ENCODE data around the gene MCOLN1.

Gene MCOLN1

GRCh38 chr19:7524523-7524922 is 2.1 kb downstream of the MCOLN1 start:
- no peak for TF ChIP-seq CTCF (IDR thresholded peaks at IDR 0.05)
- Histone ChIP-seq H3K4me3 (no peak overlapping the region), H3K27ac (no peak overlapping the region)
- no peak for DNase-seq (ENCODE audit: low spot score)

- no peak overlapping the region for H3K27ac ChIP-seq
- no peak overlapping the region for H3K4me3 ChIP-seq
- TF ChIP-seq CTCF (IDR thresholded peaks at IDR 0.05), result no peak
- DNase-seq (ENCODE audit: low spot score), result no peak
Measured at GRCh38 chr19:7524992-7525739, 2.7 kb downstream of the MCOLN1 start.

GRCh38 chr19:7526059-7526929 is 3.9 kb downstream of the MCOLN1 start:
- no peak for TF ChIP-seq CTCF (IDR thresholded peaks at IDR 0.05)
- DNase-seq (ENCODE audit: low spot score), result peak; percentile 67
- Histone ChIP-seq H3K4me3 (no peak overlapping the region), H3K27ac (no peak overlapping the region)

- Histone ChIP-seq H3K27ac (peak overlapping the region in 1 of 2 donors; percentile 25), H3K4me3 (no peak overlapping the region)
- TF ChIP-seq CTCF (IDR thresholded peaks at IDR 0.05), result no peak
- DNase-seq (ENCODE audit: low spot score), result peak; percentile 74
Measured at GRCh38 chr19:7527516-7528191, 5.2 kb downstream of the MCOLN1 start.

GRCh38 chr19:7528192-7528519 is 5.7 kb downstream of the MCOLN1 start:
- no peak for TF ChIP-seq CTCF (IDR thresholded peaks at IDR 0.05)
- Histone ChIP-seq H3K4me3 (no peak overlapping the region), H3K27ac (peak overlapping the region in 1 of 2 donors; percentile 25)
- peak; percentile 65 for DNase-seq (ENCODE audit: low spot score)

- H3K4me3 ChIP-seq, result no peak overlapping the region
- TF ChIP-seq CTCF (IDR thresholded peaks at IDR 0.05), result no peak
- no peak for DNase-seq (ENCODE audit: low spot score)
- H3K27ac ChIP-seq, result no peak overlapping the region
Measured at GRCh38 chr19:7528522-7529245, 6.3 kb downstream of the MCOLN1 start.
